B cell (primary cell): ENCODE results near the gene PRTN3. TPM values are rescaled to one million over a fixed set of nuclear protein-coding genes. Genes with fewer than 3 reads are reported as not detected.

Experiments
- ATAC-seq: fragments of 200-7000 bp; cut with Tn5 transposase; one replicate; pipeline ENCODE4 v1.10.0; 2021; ENCODE audit warnings: low read depth, mild to moderate bottlenecking, moderate number of reproducible peaks, moderate library complexity
- CTCF ChIA-PET: fragments of 350-600 bp; sonication (Branson Sonifier 250); formaldehyde crosslinking; loops from one replicate; lab custom pipeline; 2021; ENCODE audit warnings: antibody characterized with exemption, inconsistent platforms; lab: Charles Lee
- POLR2A ChIA-PET: fragments of 350-600 bp; sonication (Branson Sonifier 250); formaldehyde crosslinking; loops from one replicate; lab custom pipeline; 2021; ENCODE audit warnings: antibody characterized with exemption; lab: Charles Lee
- DNase-seq: peaks from one replicate; pipeline ENCODE4 v3.0.0; 2013
- H2AFZ ChIP-seq: 2 replicates; pipeline ENCODE4 v1.6.1; 2012; ENCODE audit warnings: mild to moderate bottlenecking, low read depth, low read length; ENCODE audit not compliant: insufficient read depth, poor library complexity, severe bottlenecking
- H3K27ac ChIP-seq, 2 donors: 1 replicate in 1 of 2; 2 replicates in 1 of 2; pipeline ENCODE4 v1.5.1; 2012 to 2013; ENCODE audit warnings: low read length in 2 of 2, mild to moderate bottlenecking in 2 of 2, moderate library complexity in 1 of 2
- H3K27me3 ChIP-seq, 4 experiments: fragments of 200-600 bp in 1 of 4; sonication (generic) in 1 of 4; replicated peaks in 1 of 4; 1 replicate in 2 of 4; 2 replicates in 2 of 4; pipeline versions ENCODE4 v1.6.1 to v1.7.0; 2013 to 2016; ENCODE audit warnings: low read length in 3 of 4, mild to moderate bottlenecking in 2 of 4, mixed read lengths in 1 of 4, moderate library complexity in 1 of 4; ENCODE audit not compliant: insufficient read depth in 4 of 4, control insufficient read depth in 3 of 4; ENCODE audit errors: control extremely low read depth in 1 of 4
- H3K36me3 ChIP-seq, 2 experiments: replicated peaks in 1 of 2; 1 replicate in 1 of 2; 2 replicates in 1 of 2; pipeline versions ENCODE4 v1.6.1 to v1.7.1; 2013; ENCODE audit warnings: low read length in 1 of 2; ENCODE audit not compliant: insufficient read depth in 2 of 2, control insufficient read depth in 1 of 2; ENCODE audit errors: control extremely low read depth in 1 of 2, extremely low read depth in 1 of 2
- H3K4me1 ChIP-seq, 2 donors: fragments of 200-600 bp in 1 of 2; sonication (generic) in 1 of 2; 1 replicate in 1 of 2; 2 replicates in 1 of 2; pipeline versions ENCODE4 v1.5.1 to v1.6.1; 2013 to 2017; ENCODE audit warnings: low read length in 2 of 2; ENCODE audit not compliant: control insufficient read depth in 2 of 2, insufficient read depth in 2 of 2
- H3K4me2 ChIP-seq: replicated peaks from 2 replicates; pipeline ENCODE3; 2012; ENCODE audit warnings: mild to moderate bottlenecking, low read depth, low read length; ENCODE audit not compliant: poor library complexity, severe bottlenecking
- H3K4me3 ChIP-seq, 5 experiments: fragments of 200-600 bp in 1 of 5; sonication (generic) in 1 of 5; 1 replicate in 3 of 5; 2 replicates in 2 of 5; pipeline versions ENCODE4 v1.5.1 to v1.7.0; 2011 to 2016; ENCODE audit warnings: low read length in 4 of 5, mild to moderate bottlenecking in 4 of 5, low read depth in 2 of 5, control low read depth in 1 of 5, moderate library complexity in 1 of 5; ENCODE audit not compliant: insufficient read depth in 1 of 5; ENCODE audit errors: control extremely low read depth in 1 of 5, extremely low read depth in 1 of 5
- H3K79me2 ChIP-seq: fragments of 200-600 bp; sonication (generic); one replicate; pipeline ENCODE4 v1.6.0; 2016; ENCODE audit warnings: low read length; ENCODE audit not compliant: control insufficient read depth, insufficient read depth
- H3K9ac ChIP-seq: fragments of 200-600 bp; sonication (generic); 2 replicates; pipeline ENCODE4 v1.6.1; 2017; ENCODE audit warnings: mild to moderate bottlenecking, low read length, moderate library complexity
- H3K9me3 ChIP-seq, 3 donors: one replicate each; pipeline versions ENCODE4 v1.6.1 to v1.7.1; 2013; ENCODE audit warnings: low read length in 2 of 3; ENCODE audit not compliant: control insufficient read depth in 2 of 3, insufficient read depth in 1 of 3; ENCODE audit errors: control extremely low read depth in 1 of 3
- H4K20me1 ChIP-seq: 2 replicates; pipeline ENCODE4 v1.6.0; 2012; ENCODE audit warnings: mild to moderate bottlenecking, low read length; ENCODE audit not compliant: insufficient read depth, control insufficient read depth, poor library complexity, severe bottlenecking
- H3K27ac Mint-ChIP-seq: one replicate; pipeline ENCODE4 v1.8.0; 2021; ENCODE audit warnings: mixed read lengths
- H3K27me3 Mint-ChIP-seq: one replicate; pipeline ENCODE4 v1.8.0; 2021; ENCODE audit warnings: mixed read lengths
- H3K4me1 Mint-ChIP-seq: one replicate; pipeline ENCODE4 v1.8.0; 2021; ENCODE audit warnings: mixed read lengths
- H3K4me3 Mint-ChIP-seq: one replicate; pipeline ENCODE4 v1.8.0; 2021; ENCODE audit warnings: mixed read lengths
- H3K9me3 Mint-ChIP-seq: one replicate; pipeline ENCODE4 v1.8.0; 2022; ENCODE audit warnings: mixed read lengths; ENCODE audit not compliant: insufficient read depth
- CTCF ChIP-seq: fragments of 200-600 bp; IDR thresholded peaks from one replicate; pipeline ENCODE4 v1.8.0; 2022; ENCODE audit warnings: antibody characterized with exemption, mild to moderate bottlenecking
- EZH2 ChIP-seq: IDR thresholded peaks from 2 replicates; pipeline ENCODE4 v1.6.1; 2012; ENCODE audit warnings: borderline replicate concordance, low read depth, mild to moderate bottlenecking, moderate library complexity, low read length; ENCODE audit not compliant: insufficient read depth, poor library complexity, severe bottlenecking
- WGBS: methylation state at CpG from one replicate; pipeline ENCODE4 v1.1.5; 2013; ENCODE audit warnings: missing lambda C conversion rate; ENCODE audit not compliant: insufficient coverage; 5-methylcytosine and 5-hydroxymethylcytosine counted together
- intact Hi-C: fragments of 100-400 bp; cut with micrococcal nuclease; formaldehyde crosslinking; loops from one replicate; pipeline ENCODE4 v1.10.0; 2022
- polyA plus RNA-seq: library from polyadenylated mRNA; depleted of rRNA; stranded (reverse); fragments of >200 nt; gene quantifications from 2 replicates; pipeline ENCODE4 v1.2.3, GENCODE V29; 2012
- total RNA-seq, 2 donors: library from RNA; stranded (reverse); fragments of 120-200 nt in 1 of 2; gene quantifications; 1 replicate in 1 of 2; 2 replicates in 1 of 2; pipeline versions ENCODE4 v1.2.3 to v1.2.4, GENCODE V29; 2013 to 2022

PRTN3 gene
- total and polyA plus RNA-seq, 2 donors (not counting 1 experiment from before 2014, with no cell fraction given), result not detected

- 97% methylated on average over 49 of the region's 51 CpGs for WGBS
- Histone ChIP-seq H3K4me3 (no peak overlapping the region), H4K20me1 (peaks cover 46% of the 10 kb centered on the region), H3K27me3 (no peaks in the 10 kb centered on the region), H3K9me3 (no peaks in the 10 kb centered on the region), H3K9ac (no peak overlapping the region), H2AFZ (no peak overlapping the region), H3K36me3 (peaks cover 0 to 77% of the 10 kb centered on the region in 2 experiments), H3K27ac (no peak overlapping the region), H3K4me1 (peaks cover 0 to 17% of the 10 kb centered on the region in 2 donors), H3K4me2 (no peak overlapping the region), H3K79me2 (peaks cover 60% of the 10 kb centered on the region)
- ChIA-PET CTCF (interaction anchor here (0.7 kb wide), 1 partner anchor 122 kb away, joined by 3 read pairs; no protein-coding TSS in a partner anchor), POLR2A (no interaction called here)
- no peak for DNase-seq
- H3K27ac Mint-ChIP-seq, result no peak overlapping the region
- H3K27me3 Mint-ChIP-seq, result no peaks in the 10 kb centered on the region
- TF ChIP-seq CTCF (no peak), EZH2 (no peak)
- ATAC-seq, result no peak
- no peak overlapping the region for H3K4me3 Mint-ChIP-seq
- no peaks in the 10 kb centered on the region for H3K9me3 Mint-ChIP-seq
- intact Hi-C loops, result no loop called here
- no peaks in the 10 kb centered on the region for H3K4me1 Mint-ChIP-seq
Observed at GRCh38 chr19:884420-885211, 43.8 kb downstream of the PRTN3 start.
